Measurements from ENCODE around the gene FERMT2. TPM values are rescaled to one million over a fixed set of nuclear protein-coding genes. Genes with fewer than 3 reads are reported as not detected.

The FERMT2 gene
- total and polyA plus RNA-seq, 9 of the 15 experiments (the other 6 are each of a cell fraction or from before 2014, with no cell fraction given): 0.10 to 1.3 (median 0.40) TPM

DNA sequence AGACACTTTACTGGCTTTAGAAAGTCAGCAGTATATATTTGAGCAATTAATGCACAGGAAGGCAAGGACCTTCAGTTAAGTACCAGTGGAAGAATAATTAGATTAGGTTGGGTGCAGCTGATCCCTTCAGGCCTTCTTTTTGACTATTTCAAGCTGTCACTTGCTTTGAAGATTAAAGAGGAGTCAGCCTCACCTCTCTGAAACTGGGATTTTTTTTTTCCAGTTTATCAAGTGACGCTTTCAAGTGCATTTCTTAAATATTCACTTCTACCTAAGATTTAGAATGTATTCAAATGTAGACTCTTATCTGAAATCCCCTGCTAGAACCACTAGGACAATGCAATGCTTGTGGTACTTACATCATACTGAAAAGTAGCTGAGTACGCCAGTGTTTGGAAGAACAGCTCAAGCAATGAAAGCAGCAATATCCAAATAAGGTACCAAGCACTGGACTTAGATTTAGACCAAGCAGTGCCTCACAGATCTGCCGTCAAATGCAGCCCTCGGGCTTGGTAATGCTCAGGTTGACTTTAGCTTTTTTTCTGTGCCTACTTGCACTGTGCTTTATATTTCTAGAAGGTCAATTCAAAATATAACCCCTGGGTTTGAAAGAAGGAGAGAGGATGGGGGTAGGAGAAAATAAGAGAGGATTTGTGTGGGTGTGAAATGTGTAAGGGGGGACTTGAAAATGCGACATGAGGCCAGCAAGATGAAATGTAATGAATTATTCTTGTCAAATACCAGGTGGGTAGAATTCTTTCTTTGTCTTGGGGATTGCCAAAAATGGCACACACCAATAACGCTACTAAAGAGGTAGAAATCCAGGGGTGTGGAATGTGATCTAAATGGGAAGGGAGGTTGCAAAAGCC, 3.7 kb upstream of the FERMT2 start (continued):
- no peak for TF ChIP-seq FOSL1 (tag; conservative IDR thresholded peaks at IDR 0.05)
- no peak for TF ChIP-seq ZFP30 (CRISPR knock-in tag; IDR thresholded peaks at IDR 0.05; ENCODE audit: borderline replicate concordance)
- TF ChIP-seq ESRRB (CRISPR knock-in tag; IDR thresholded peaks at IDR 0.05; ENCODE audit: borderline replicate concordance): no peak
- no peak for TF ChIP-seq FOXM1 (IDR thresholded peaks at IDR 0.05; ENCODE audit: low read depth)
- no peak for TF ChIP-seq FOXM1 (CRISPR knock-in tag; IDR thresholded peaks at IDR 0.05; ENCODE audit: low read depth)
- TF ChIP-seq, protein P1, sequence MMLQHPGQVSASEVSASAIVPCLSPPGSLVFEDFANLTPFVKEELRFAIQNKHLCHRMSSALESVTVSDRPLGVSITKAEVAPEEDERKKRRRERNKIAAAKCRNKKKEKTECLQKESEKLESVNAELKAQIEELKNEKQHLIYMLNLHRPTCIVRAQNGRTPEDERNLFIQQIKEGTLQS (IDR thresholded peaks at IDR 0.05): peak; percentile 38; the same call in 1 of the 2 replicates
- TF ChIP-seq, protein P1 (CRISPR knock-in tag; conservative IDR thresholded peaks at IDR 0.05): no peak

Measured in K562 (cell line).